HEK293 (cell line): ENCODE data around the gene CAMK1.
A peak's percentile ranks its signal among the peaks of the same experiment; 100 is the strongest.

Experiments used
- GFI1B ChIP-seq: fragments of 450-650 bp; formaldehyde crosslinking; IDR thresholded peaks from 2 replicates; pipeline ENCODE4 v1.5.1; 2016; ENCODE audit warnings: missing biosample characterization, missing genetic modification characterization
- GLI4 ChIP-seq: fragments of 450-650 bp; formaldehyde crosslinking; IDR thresholded peaks from 2 replicates; pipeline ENCODE4 v1.5.1; 2016; ENCODE audit warnings: missing biosample characterization, missing genetic modification characterization
- GLIS2 ChIP-seq: fragments of 450-650 bp; formaldehyde crosslinking; IDR thresholded peaks from 2 replicates; pipeline ENCODE4 v1.5.1; 2016; ENCODE audit warnings: missing biosample characterization, missing genetic modification characterization
- KLF16 ChIP-seq: fragments of 450-650 bp; formaldehyde crosslinking; IDR thresholded peaks from 2 replicates; pipeline ENCODE4 v1.5.1; 2017; ENCODE audit warnings: missing biosample characterization, missing genetic modification characterization
- OSR2 ChIP-seq: fragments of 450-650 bp; formaldehyde crosslinking; IDR thresholded peaks from 2 replicates; pipeline ENCODE4 v1.5.1; 2016; ENCODE audit warnings: missing biosample characterization, missing genetic modification characterization
- RBAK ChIP-seq: fragments of 450-650 bp; formaldehyde crosslinking; IDR thresholded peaks from 2 replicates; pipeline ENCODE4 v1.5.1; 2016; ENCODE audit warnings: missing biosample characterization, missing genetic modification characterization
- SCRT2 ChIP-seq: fragments of 450-650 bp; formaldehyde crosslinking; IDR thresholded peaks from 2 replicates; pipeline ENCODE4 v1.5.1; 2016; ENCODE audit warnings: missing biosample characterization, missing genetic modification characterization
- SP7 ChIP-seq: fragments of 450-650 bp; formaldehyde crosslinking; IDR thresholded peaks from 2 replicates; pipeline ENCODE4 v1.5.1; 2016; ENCODE audit warnings: missing biosample characterization, missing genetic modification characterization
- TCF7L2 ChIP-seq: IDR thresholded peaks from 2 replicates; pipeline ENCODE4 v1.6.1; 2011; ENCODE audit warnings: low read depth, mild to moderate bottlenecking, inconsistent platforms, low read length, moderate library complexity, borderline replicate concordance
- WT1 ChIP-seq: fragments of 450-650 bp; formaldehyde crosslinking; IDR thresholded peaks from 2 replicates; pipeline ENCODE4 v1.5.1; 2016; ENCODE audit warnings: missing biosample characterization, missing genetic modification characterization
- ZBTB17 ChIP-seq: fragments of 450-650 bp; formaldehyde crosslinking; IDR thresholded peaks from 2 replicates; pipeline ENCODE4 v1.5.1; 2016; ENCODE audit warnings: missing biosample characterization, missing genetic modification characterization
- ZNF140 ChIP-seq: fragments of 450-650 bp; formaldehyde crosslinking; IDR thresholded peaks from 2 replicates; pipeline ENCODE4 v1.5.1; 2016; ENCODE audit warnings: missing biosample characterization, missing genetic modification characterization
- ZNF16 ChIP-seq: fragments of 450-650 bp; formaldehyde crosslinking; IDR thresholded peaks from 2 replicates; pipeline ENCODE4 v1.5.1; 2016; ENCODE audit warnings: low read depth, missing biosample characterization, missing genetic modification characterization
- ZNF211 ChIP-seq: fragments of 450-650 bp; formaldehyde crosslinking; IDR thresholded peaks from 2 replicates; pipeline ENCODE4 v1.5.1; 2016; ENCODE audit warnings: low read depth, missing biosample characterization, missing genetic modification characterization
- ZNF239 ChIP-seq: fragments of 450-650 bp; formaldehyde crosslinking; IDR thresholded peaks from 2 replicates; pipeline ENCODE4 v1.5.1; 2016; ENCODE audit warnings: missing biosample characterization, missing genetic modification characterization
- ZNF350 ChIP-seq: fragments of 450-650 bp; formaldehyde crosslinking; IDR thresholded peaks from 2 replicates; pipeline ENCODE4 v1.5.0; 2017; ENCODE audit warnings: missing biosample characterization, mild to moderate bottlenecking, missing genetic modification characterization
- ZNF510 ChIP-seq: fragments of 450-650 bp; formaldehyde crosslinking; IDR thresholded peaks from 2 replicates; pipeline ENCODE4 v1.5.1; 2018; ENCODE audit warnings: mild to moderate bottlenecking, missing genetic modification characterization, missing biosample characterization; ENCODE audit not compliant: insufficient replicate concordance
- ZNF521 ChIP-seq: fragments of 450-650 bp; formaldehyde crosslinking; IDR thresholded peaks from 2 replicates; pipeline ENCODE4 v1.5.1; 2017; ENCODE audit warnings: missing biosample characterization, mild to moderate bottlenecking, missing genetic modification characterization
- ZNF549 ChIP-seq: fragments of 450-650 bp; IDR thresholded peaks from 2 replicates; pipeline ENCODE4 v1.5.1; 2018; ENCODE audit warnings: missing biosample characterization, missing genetic modification characterization, mild to moderate bottlenecking, inconsistent platforms, moderate library complexity
- ZNF560 ChIP-seq: fragments of 450-650 bp; formaldehyde crosslinking; IDR thresholded peaks from 2 replicates; pipeline ENCODE4 v1.5.1; 2017; ENCODE audit warnings: missing biosample characterization, missing genetic modification characterization, borderline replicate concordance
- ZNF561 ChIP-seq: fragments of 450-650 bp; IDR thresholded peaks from 2 replicates; pipeline ENCODE4 v1.5.1; 2018; ENCODE audit warnings: missing biosample characterization, missing genetic modification characterization, borderline replicate concordance
- ZNF629 ChIP-seq: fragments of 450-650 bp; formaldehyde crosslinking; IDR thresholded peaks from 2 replicates; pipeline ENCODE4 v1.5.1; 2017; ENCODE audit warnings: missing biosample characterization, missing genetic modification characterization
- ZNF747 ChIP-seq: fragments of 450-650 bp; formaldehyde crosslinking; IDR thresholded peaks from 2 replicates; pipeline ENCODE4 v1.5.1; 2016; ENCODE audit warnings: missing biosample characterization, missing genetic modification characterization
- ZNF768 ChIP-seq: fragments of 450-650 bp; formaldehyde crosslinking; IDR thresholded peaks from 2 replicates; pipeline ENCODE4 v1.5.1; 2018; ENCODE audit warnings: missing biosample characterization, mild to moderate bottlenecking, missing genetic modification characterization
- ZNF776 ChIP-seq: fragments of 450-650 bp; formaldehyde crosslinking; IDR thresholded peaks from 2 replicates; pipeline ENCODE4 v1.5.0; 2017; ENCODE audit warnings: missing biosample characterization, missing genetic modification characterization, borderline replicate concordance
- TF ChIP-seq, protein P1 (sequence below): fragments of 450-650 bp; formaldehyde crosslinking; IDR thresholded peaks from 2 replicates; pipeline ENCODE4 v1.5.1; 2016; ENCODE audit warnings: missing biosample characterization, missing genetic modification characterization
- TF ChIP-seq, protein P2 (sequence below): fragments of 450-650 bp; formaldehyde crosslinking; IDR thresholded peaks from 2 replicates; pipeline ENCODE4 v1.5.1; 2016; ENCODE audit warnings: missing biosample characterization, missing genetic modification characterization
- TF ChIP-seq, protein P3 (sequence below): fragments of 450-650 bp; formaldehyde crosslinking; IDR thresholded peaks from 2 replicates; pipeline ENCODE4 v1.5.1; 2016; ENCODE audit warnings: missing biosample characterization, missing genetic modification characterization
- TF ChIP-seq, protein P4 (sequence below): fragments of 450-650 bp; formaldehyde crosslinking; IDR thresholded peaks from 2 replicates; pipeline ENCODE4 v1.5.1; 2017; ENCODE audit warnings: missing biosample characterization, missing genetic modification characterization
- TF ChIP-seq, protein P5 (sequence below): fragments of 450-650 bp; IDR thresholded peaks from 2 replicates; pipeline ENCODE4 v1.5.1; 2018; ENCODE audit warnings: missing biosample characterization, missing genetic modification characterization

CAMK1 gene

GRCh38 chr3:9731206-9732079, 38.3 kb downstream of the CAMK1 start, which contains the start of gene BRPF1 (continued):
- no peak for TF ChIP-seq GLI4 (tag by site-specific recombination)
- peak; percentile 84 for TF ChIP-seq OSR2 (tag by site-specific recombination)
- TF ChIP-seq ZBTB17 (tag by site-specific recombination), result peak; percentile 93
- no peak for TF ChIP-seq RBAK (tag by site-specific recombination)
- TF ChIP-seq ZNF560 (tag by site-specific recombination), result no peak
- no peak for TF ChIP-seq TCF7L2
- TF ChIP-seq ZNF16 (tag by site-specific recombination), result no peak
- 0 out of 2 replicates have a peak, but pooled peaks have one; percentile 24 for TF ChIP-seq GFI1B
- TF ChIP-seq ZNF211 (tag by site-specific recombination), result no peak
- peak; percentile 93 for TF ChIP-seq ZNF629 (tag by site-specific recombination)
- TF ChIP-seq ZNF747 (tag by site-specific recombination), result no peak
- peak; percentile 99 for TF ChIP-seq ZNF561 (tag by site-specific recombination)
- peak; percentile 96 for TF ChIP-seq SP7
- peak; percentile 96 for TF ChIP-seq WT1 (tag by site-specific recombination)
- TF ChIP-seq KLF16, result peak; percentile 100
- no peak for TF ChIP-seq ZNF350
- no peak for TF ChIP-seq ZNF140
- TF ChIP-seq ZNF549 (tag by site-specific recombination), result no peak
- TF ChIP-seq, protein P1, sequence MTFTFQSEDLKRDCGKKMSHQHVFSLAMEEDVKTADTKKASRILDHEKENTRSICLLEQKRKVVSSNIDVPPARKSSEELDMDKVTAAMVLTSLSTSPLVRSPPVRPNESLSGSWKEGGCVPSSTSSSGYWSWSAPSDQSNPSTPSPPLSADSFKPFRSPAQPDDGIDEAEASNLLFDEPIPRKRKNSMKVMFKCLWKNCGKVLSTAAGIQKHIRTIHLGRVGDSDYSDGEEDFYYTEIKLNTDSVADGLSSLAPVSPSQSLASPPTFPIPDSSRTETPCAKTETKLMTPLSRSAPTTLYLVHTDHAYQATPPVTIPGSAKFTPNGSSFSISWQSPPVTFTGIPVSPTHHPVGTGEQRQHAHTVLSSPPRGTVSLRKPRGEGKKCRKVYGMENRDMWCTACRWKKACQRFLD (tag by site-specific recombination), result peak; percentile 45
- TF ChIP-seq, protein P2, sequence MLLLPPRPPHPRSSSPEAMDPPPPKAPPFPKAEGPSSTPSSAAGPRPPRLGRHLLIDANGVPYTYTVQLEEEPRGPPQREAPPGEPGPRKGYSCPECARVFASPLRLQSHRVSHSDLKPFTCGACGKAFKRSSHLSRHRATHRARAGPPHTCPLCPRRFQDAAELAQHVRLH, result peak; percentile 96
- TF ChIP-seq GLIS2 (tag by site-specific recombination), result peak; percentile 88
- TF ChIP-seq, protein P3, sequence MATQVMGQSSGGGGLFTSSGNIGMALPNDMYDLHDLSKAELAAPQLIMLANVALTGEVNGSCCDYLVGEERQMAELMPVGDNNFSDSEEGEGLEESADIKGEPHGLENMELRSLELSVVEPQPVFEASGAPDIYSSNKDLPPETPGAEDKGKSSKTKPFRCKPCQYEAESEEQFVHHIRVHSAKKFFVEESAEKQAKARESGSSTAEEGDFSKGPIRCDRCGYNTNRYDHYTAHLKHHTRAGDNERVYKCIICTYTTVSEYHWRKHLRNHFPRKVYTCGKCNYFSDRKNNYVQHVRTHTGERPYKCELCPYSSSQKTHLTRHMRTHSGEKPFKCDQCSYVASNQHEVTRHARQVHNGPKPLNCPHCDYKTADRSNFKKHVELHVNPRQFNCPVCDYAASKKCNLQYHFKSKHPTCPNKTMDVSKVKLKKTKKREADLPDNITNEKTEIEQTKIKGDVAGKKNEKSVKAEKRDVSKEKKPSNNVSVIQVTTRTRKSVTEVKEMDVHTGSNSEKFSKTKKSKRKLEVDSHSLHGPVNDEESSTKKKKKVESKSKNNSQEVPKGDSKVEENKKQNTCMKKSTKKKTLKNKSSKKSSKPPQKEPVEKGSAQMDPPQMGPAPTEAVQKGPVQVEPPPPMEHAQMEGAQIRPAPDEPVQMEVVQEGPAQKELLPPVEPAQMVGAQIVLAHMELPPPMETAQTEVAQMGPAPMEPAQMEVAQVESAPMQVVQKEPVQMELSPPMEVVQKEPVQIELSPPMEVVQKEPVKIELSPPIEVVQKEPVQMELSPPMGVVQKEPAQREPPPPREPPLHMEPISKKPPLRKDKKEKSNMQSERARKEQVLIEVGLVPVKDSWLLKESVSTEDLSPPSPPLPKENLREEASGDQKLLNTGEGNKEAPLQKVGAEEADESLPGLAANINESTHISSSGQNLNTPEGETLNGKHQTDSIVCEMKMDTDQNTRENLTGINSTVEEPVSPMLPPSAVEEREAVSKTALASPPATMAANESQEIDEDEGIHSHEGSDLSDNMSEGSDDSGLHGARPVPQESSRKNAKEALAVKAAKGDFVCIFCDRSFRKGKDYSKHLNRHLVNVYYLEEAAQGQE (tag by site-specific recombination), result peak; percentile 75
- TF ChIP-seq ZNF510, result no peak
- peak; percentile 60; the same call in 1 of the 2 replicates for TF ChIP-seq ZNF239 (tag by site-specific recombination)
- TF ChIP-seq, protein P4, sequence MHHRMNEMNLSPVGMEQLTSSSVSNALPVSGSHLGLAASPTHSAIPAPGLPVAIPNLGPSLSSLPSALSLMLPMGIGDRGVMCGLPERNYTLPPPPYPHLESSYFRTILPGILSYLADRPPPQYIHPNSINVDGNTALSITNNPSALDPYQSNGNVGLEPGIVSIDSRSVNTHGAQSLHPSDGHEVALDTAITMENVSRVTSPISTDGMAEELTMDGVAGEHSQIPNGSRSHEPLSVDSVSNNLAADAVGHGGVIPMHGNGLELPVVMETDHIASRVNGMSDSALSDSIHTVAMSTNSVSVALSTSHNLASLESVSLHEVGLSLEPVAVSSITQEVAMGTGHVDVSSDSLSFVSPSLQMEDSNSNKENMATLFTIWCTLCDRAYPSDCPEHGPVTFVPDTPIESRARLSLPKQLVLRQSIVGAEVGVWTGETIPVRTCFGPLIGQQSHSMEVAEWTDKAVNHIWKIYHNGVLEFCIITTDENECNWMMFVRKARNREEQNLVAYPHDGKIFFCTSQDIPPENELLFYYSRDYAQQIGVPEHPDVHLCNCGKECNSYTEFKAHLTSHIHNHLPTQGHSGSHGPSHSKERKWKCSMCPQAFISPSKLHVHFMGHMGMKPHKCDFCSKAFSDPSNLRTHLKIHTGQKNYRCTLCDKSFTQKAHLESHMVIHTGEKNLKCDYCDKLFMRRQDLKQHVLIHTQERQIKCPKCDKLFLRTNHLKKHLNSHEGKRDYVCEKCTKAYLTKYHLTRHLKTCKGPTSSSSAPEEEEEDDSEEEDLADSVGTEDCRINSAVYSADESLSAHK (tag by site-specific recombination), result peak; percentile 78; the same call in 1 of the 2 replicates
- peak; percentile 12; the same call in 1 of the 2 replicates for TF ChIP-seq ZNF768 (tag by site-specific recombination)
- TF ChIP-seq, protein P5, sequence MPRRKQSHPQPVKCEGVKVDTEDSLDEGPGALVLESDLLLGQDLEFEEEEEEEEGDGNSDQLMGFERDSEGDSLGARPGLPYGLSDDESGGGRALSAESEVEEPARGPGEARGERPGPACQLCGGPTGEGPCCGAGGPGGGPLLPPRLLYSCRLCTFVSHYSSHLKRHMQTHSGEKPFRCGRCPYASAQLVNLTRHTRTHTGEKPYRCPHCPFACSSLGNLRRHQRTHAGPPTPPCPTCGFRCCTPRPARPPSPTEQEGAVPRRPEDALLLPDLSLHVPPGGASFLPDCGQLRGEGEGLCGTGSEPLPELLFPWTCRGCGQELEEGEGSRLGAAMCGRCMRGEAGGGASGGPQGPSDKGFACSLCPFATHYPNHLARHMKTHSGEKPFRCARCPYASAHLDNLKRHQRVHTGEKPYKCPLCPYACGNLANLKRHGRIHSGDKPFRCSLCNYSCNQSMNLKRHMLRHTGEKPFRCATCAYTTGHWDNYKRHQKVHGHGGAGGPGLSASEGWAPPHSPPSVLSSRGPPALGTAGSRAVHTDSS (tag by site-specific recombination), result peak; percentile 55
- peak; percentile 87 for TF ChIP-seq ZNF776
- no peak for TF ChIP-seq ZNF521
- 0 out of 2 replicates have a peak, but pooled peaks have one; percentile 18 for TF ChIP-seq SCRT2
